ENCODE results near the gene GRIA3.
"Not testable (repeated sequence)": the region's sequence is repeated elsewhere in the genome, so short reads cannot be mapped to it uniquely, and the experiment has no call there.

The GRIA3 gene

DNA sequence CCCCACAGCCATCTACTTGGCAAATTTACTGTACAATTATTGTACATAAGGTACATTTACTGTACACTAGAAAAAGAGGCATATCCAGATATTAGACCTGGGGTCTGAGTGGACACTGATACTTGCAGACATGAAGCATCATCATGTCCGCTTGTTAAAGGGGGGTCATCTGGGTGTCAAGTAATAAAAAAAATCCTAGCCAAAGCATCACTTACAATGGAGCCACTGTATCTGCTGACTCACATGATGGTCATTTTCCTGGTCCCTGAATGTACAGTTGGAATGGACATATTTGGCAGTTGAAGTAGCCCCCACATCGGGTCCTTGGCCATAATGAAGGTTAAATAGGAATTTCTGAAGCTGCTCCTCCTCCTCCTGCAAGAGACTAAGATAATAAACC is 320.0 kb downstream of the GRIA3 start:
- no peak overlapping the region for H3K4me3 ChIP-seq (ENCODE audit: low read depth, low read length)
- TF ChIP-seq, protein P1, sequence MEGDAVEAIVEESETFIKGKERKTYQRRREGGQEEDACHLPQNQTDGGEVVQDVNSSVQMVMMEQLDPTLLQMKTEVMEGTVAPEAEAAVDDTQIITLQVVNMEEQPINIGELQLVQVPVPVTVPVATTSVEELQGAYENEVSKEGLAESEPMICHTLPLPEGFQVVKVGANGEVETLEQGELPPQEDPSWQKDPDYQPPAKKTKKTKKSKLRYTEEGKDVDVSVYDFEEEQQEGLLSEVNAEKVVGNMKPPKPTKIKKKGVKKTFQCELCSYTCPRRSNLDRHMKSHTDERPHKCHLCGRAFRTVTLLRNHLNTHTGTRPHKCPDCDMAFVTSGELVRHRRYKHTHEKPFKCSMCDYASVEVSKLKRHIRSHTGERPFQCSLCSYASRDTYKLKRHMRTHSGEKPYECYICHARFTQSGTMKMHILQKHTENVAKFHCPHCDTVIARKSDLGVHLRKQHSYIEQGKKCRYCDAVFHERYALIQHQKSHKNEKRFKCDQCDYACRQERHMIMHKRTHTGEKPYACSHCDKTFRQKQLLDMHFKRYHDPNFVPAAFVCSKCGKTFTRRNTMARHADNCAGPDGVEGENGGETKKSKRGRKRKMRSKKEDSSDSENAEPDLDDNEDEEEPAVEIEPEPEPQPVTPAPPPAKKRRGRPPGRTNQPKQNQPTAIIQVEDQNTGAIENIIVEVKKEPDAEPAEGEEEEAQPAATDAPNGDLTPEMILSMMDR (IDR thresholded peaks at IDR 0.05; ENCODE audit: low read depth, low read length) = no peak
- H3K27me3 ChIP-seq (ENCODE audit: insufficient read depth, low read depth, severe bottlenecking) = peaks cover 26% of the 10 kb centered on the region
- no peak for DNase-seq
- H3K9me3 ChIP-seq (ENCODE audit: severe bottlenecking) = no peaks in the 10 kb centered on the region
- H3K27ac ChIP-seq = no peak overlapping the region
- H3K36me3 ChIP-seq = no peaks in the 10 kb centered on the region

DNA sequence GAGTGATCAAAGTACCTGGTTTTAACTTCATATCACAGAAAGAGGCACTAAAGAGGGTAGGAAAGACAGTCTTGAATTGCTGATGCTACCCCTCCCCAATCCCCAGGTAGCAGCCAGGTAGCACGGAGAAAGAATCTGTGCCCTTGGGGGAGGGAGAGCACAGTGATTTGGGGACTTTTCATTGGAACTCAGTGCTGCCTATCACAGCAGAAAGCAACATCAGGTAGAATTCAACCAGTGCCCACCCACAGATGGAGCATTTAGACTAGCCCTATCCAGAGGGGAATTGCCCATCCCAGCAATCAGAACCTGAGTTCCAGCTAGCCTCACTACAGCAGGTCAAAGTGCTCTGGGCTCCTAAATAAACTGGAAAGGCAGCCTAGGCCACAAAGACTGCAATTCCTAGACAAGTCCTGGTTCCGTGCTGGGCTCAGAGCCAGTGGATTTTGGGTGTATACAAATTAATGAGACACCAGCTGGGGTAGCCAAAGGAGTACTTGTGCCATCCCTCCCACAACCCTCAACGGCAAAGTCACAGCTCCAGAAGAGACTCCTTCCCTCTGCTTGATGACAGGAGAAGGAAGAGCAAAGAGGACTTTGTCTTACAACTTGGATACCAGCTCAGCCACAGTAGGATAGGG is 320.7 kb downstream of the GRIA3 start:
- no peaks in the 10 kb centered on the region for H3K9me3 ChIP-seq (ENCODE audit: severe bottlenecking)
- TF ChIP-seq, protein P1 (IDR thresholded peaks at IDR 0.05; ENCODE audit: low read depth, low read length) = no peak
- H3K27me3 ChIP-seq (ENCODE audit: insufficient read depth, low read depth, severe bottlenecking) = peaks cover 21% of the 10 kb centered on the region
- no peak overlapping the region for H3K27ac ChIP-seq
- no peaks in the 10 kb centered on the region for H3K36me3 ChIP-seq
- H3K4me3 ChIP-seq (ENCODE audit: low read depth, low read length) = no peak overlapping the region
- no peak for DNase-seq

DNA sequence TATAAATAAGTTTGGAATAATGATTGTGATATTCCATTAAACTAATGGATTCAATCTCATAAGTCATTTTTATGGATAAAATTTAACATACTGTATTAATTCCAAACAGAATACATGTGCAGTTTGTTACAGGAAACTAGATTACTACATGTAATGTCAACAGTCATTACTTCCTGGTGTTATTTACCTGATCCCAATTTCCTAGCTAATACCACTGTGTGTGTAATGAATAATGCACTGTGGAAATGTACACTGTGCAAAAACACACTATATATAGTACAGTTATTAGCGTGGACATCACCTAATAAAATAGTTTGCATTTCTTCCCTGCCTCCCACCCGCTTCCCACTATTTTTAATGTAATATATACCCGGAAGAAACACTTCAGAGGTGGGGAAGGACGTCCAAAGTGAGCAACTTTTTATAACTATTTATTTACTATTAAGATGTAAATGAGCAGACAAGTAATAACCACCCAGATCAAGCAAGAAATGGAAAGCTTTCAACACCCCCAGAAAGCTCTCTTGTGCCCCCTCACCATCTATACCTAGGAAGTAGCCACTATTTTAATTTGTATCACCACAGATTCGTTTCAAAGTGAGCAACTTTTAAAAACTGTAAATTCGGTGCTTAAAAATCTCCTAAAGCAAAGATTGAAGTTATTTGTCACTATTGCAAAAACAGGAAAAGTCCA is 329.7 kb downstream of the GRIA3 start:
- no peak overlapping the region for H3K27ac ChIP-seq
- peaks cover 5% of the 10 kb centered on the region for H3K27me3 ChIP-seq (ENCODE audit: insufficient read depth, low read depth, severe bottlenecking)
- H3K36me3 ChIP-seq = no peaks in the 10 kb centered on the region
- no peaks in the 10 kb centered on the region for H3K9me3 ChIP-seq (ENCODE audit: severe bottlenecking)
- no peak overlapping the region for H3K4me3 ChIP-seq (ENCODE audit: low read depth, low read length)
- TF ChIP-seq, protein P1 (IDR thresholded peaks at IDR 0.05; ENCODE audit: low read depth, low read length) = no peak
- no peak for DNase-seq

GRCh38 chrX:123514279-123514640 is 330.2 kb downstream of the GRIA3 start:
- H3K27me3 ChIP-seq (ENCODE audit: insufficient read depth, low read depth, severe bottlenecking); H3K36me3 ChIP-seq; H3K9me3 ChIP-seq (ENCODE audit: severe bottlenecking); H3K4me3 ChIP-seq (ENCODE audit: low read depth, low read length); H3K27ac ChIP-seq; DNase-seq: not testable (repeated sequence)

GRCh38 chrX:123518791-123519190 is 334.7 kb downstream of the GRIA3 start:
- TF ChIP-seq, protein P1 (IDR thresholded peaks at IDR 0.05; ENCODE audit: low read depth, low read length) = no peak
- H3K27ac ChIP-seq = no peak overlapping the region
- H3K27me3 ChIP-seq (ENCODE audit: insufficient read depth, low read depth, severe bottlenecking) = no peaks in the 10 kb centered on the region
- H3K4me3 ChIP-seq (ENCODE audit: low read depth, low read length) = no peak overlapping the region
- H3K9me3 ChIP-seq (ENCODE audit: severe bottlenecking) = no peaks in the 10 kb centered on the region
- DNase-seq = no peak
- H3K36me3 ChIP-seq = no peaks in the 10 kb centered on the region

- DNase-seq = no peak
- no peaks in the 10 kb centered on the region for H3K36me3 ChIP-seq
- TF ChIP-seq, protein P1 (IDR thresholded peaks at IDR 0.05; ENCODE audit: low read depth, low read length) = no peak
- H3K9me3 ChIP-seq (ENCODE audit: severe bottlenecking) = no peaks in the 10 kb centered on the region
- H3K4me3 ChIP-seq (ENCODE audit: low read depth, low read length) = no peak overlapping the region
- peaks cover 18% of the 10 kb centered on the region for H3K27me3 ChIP-seq (ENCODE audit: insufficient read depth, low read depth, severe bottlenecking)
- H3K27ac ChIP-seq = no peak overlapping the region
Observed at GRCh38 chrX:123525123-123525725, 341.1 kb downstream of the GRIA3 start.

DNA sequence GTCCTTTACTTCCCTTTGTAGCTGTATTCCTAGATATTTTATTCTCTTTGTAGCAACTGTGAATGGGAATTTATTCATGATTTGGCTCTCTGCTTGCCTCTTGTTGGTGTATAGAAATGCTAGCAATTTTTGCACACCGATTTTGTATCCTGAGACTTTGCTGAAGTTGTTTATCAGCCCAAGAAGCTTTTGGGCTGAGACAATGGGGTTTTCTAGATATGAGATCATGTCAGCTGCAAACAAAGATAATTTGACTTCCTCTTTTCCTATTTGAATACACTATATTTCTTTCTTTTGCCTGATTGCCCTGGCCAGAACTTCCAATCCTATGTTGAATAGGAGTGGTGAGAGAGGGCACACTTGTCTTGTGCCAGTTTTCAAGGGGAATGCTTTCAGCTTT is 346.6 kb downstream of the GRIA3 start:
- not testable (repeated sequence) for H3K4me3 ChIP-seq (ENCODE audit: low read depth, low read length); H3K9me3 ChIP-seq (ENCODE audit: severe bottlenecking); H3K27ac ChIP-seq; H3K36me3 ChIP-seq; DNase-seq
- H3K27me3 ChIP-seq (ENCODE audit: insufficient read depth, low read depth, severe bottlenecking) = peaks cover 25% of the 10 kb centered on the region

Data from WERI-Rb-1 (cell line).